ENCODE data around the gene MCRS1. TPM values are rescaled to one million over a fixed set of nuclear protein-coding genes. Genes with fewer than 3 reads are reported as not detected.

MCRS1 gene
- total and polyA plus RNA-seq, 2 donors (not counting 3 experiments of a cell fraction or from before 2014, with no cell fraction given), result 71.1 to 99.3 TPM

DNA sequence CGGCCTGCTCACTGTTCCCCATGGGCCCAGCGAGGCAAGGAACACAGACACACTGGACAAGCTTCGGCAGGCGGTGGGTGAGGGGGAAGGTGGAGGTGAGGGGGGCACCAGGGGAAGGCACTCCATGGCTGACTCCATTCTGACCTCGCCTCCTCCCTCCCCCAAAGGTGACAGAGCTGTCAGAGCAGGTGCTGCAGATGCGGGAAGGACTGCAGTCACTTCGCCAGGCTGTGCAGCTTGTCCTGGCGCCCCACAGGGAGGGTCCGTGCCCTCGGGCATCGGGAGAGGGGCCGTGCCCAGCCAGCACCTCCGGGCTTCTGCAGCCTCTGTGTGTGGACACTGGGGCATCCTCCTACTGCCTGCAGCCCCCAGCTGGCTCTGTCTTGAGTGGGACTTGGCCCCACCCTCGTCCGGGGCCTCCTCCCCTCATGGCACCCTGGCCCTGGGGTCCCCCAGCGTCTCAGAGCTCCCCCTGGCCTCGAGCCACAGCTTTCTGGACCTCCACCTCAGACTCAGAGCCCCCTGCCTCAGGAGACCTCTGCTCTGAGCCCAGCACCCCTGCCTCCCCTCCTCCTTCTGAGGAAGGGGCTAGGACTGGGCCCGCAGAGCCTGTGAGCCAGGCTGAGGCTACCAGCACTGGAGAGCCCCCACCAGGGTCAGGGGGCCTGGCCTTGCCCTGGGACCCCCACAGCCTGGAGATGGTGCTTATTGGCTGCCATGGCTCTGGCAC, 10.6 kb downstream of the MCRS1 start:
- ChIA-PET CTCF (interaction anchor here (1.3 to 3.2 kb wide), 4 partner anchors 8 to 226 kb away, joined by 4 to 29 read pairs (median 6); no protein-coding TSS in a partner anchor), POLR2A (no interaction called here)
- no peak overlapping the region for H3K4me2 ChIP-seq (ENCODE audit: insufficient read depth, low read length)
- FAIRE-seq (no peak), DNase-seq (ENCODE audit: low read depth, low spot score) (no peak)
- no peak overlapping the region for H3K27ac ChIP-seq (ENCODE audit: insufficient read depth, low read depth, low read length)
- no peaks in the 10 kb centered on the region for H3K9me3 ChIP-seq (replicated peaks; ENCODE audit: control insufficient read depth, insufficient read depth, low read length)
- H4K20me1 ChIP-seq (replicated peaks; ENCODE audit: control insufficient read depth, extremely low read depth, insufficient read depth, low read length), result no peaks in the 10 kb centered on the region
- TF ChIP-seq POLR2AphosphoS5 (IDR thresholded peaks at IDR 0.05; ENCODE audit: insufficient read depth, low read depth, low read length) (no peak), GATA2 (IDR thresholded peaks at IDR 0.05; ENCODE audit: insufficient read depth, insufficient read length, low read depth, low read length) (no peak), POLR2A (IDR thresholded peaks at IDR 0.05; ENCODE audit: low read depth, low read length) (no peak), MYC (IDR thresholded peaks at IDR 0.05; ENCODE audit: low read depth, low read length) (no peak), EZH2 (IDR thresholded peaks at IDR 0.05; ENCODE audit: borderline replicate concordance, low read depth, low read length, severe bottlenecking) (no peak), FOS (IDR thresholded peaks at IDR 0.05; ENCODE audit: borderline replicate concordance, insufficient read depth, low read length) (no peak), CTCF (IDR thresholded peaks at IDR 0.05; ENCODE audit: extremely low read depth in 1 of 2, insufficient read depth in 1 of 2, low read depth in 1 of 2, low read length in 2 of 2) (no peak)
- TF ChIP-seq, protein P1, sequence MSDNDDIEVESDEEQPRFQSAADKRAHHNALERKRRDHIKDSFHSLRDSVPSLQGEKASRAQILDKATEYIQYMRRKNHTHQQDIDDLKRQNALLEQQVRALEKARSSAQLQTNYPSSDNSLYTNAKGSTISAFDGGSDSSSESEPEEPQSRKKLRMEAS (IDR thresholded peaks at IDR 0.05; ENCODE audit: insufficient read depth, insufficient read length), result no peak
- no peaks in the 10 kb centered on the region for H3K9me1 ChIP-seq (replicated peaks; ENCODE audit: control insufficient read depth, extremely low read depth, insufficient read depth, low read length)
- intact Hi-C loops (cut with micrococcal nuclease) (no loop called here), dilution Hi-C loops (cut with MboI; ENCODE audit: extremely low pct_ligation_motif_present, low sequenced_read_pairs) (no loop called here)
- no peaks in the 10 kb centered on the region for H3K79me2 ChIP-seq (ENCODE audit: control insufficient read depth, insufficient read depth, low read length)
- H3K27me3 ChIP-seq (ENCODE audit: control insufficient read depth in 2 of 2, insufficient read depth in 2 of 2, low read length in 2 of 2), result no peaks in the 10 kb centered on the region
- no peak overlapping the region for H2AFZ ChIP-seq (ENCODE audit: low read depth, low read length)
- no peaks in the 10 kb centered on the region for H3K4me1 ChIP-seq (ENCODE audit: control insufficient read depth, extremely low read depth, insufficient read depth, low read length)
- H3K4me3 ChIP-seq (replicated peaks in 1 of 3; ENCODE audit: insufficient read depth in 1 of 3, low read depth in 1 of 3, low read length in 3 of 3), result no peak overlapping the region
- no TSS peak for BruUV-seq (replicated peaks)
- no peak overlapping the region for H3K9ac ChIP-seq (replicated peaks; ENCODE audit: extremely low read depth, insufficient read depth, low read length)
- H3K36me3 ChIP-seq (ENCODE audit: control insufficient read depth in 2 of 2, extremely low read depth in 1 of 2, insufficient read depth in 2 of 2, low read length in 2 of 2), result peaks cover 4 to 35% of the 10 kb centered on the region in 2 experiments
